VCaP (cell line): ENCODE measurements around the gene NUAK2.

Experiments
- H3K27ac ChIP-seq: fragments of 450-650 bp; 2 replicates; pipeline ENCODE4 v1.5.1; 2017
- CTCF ChIP-seq: fragments of 450-650 bp; conservative IDR thresholded peaks from 2 replicates; pipeline ENCODE4 v1.5.1; 2017; ENCODE audit warnings: mild to moderate bottlenecking, moderate library complexity

The NUAK2 gene

GRCh38 chr1:205344066-205344928, 22.8 kb upstream of the NUAK2 start:
- no peak; the same call in 1 of the 2 replicates for TF ChIP-seq CTCF
- H3K27ac ChIP-seq, result peak overlapping the region; percentile 53; the same call in 1 of the 2 replicates

GRCh38 chr1:205343431-205344065, 22.0 kb upstream of the NUAK2 start:
- peak; percentile 19; the same call in 1 of the 2 replicates for TF ChIP-seq CTCF
- peak overlapping the region; percentile 53; the same call in 1 of the 2 replicates for H3K27ac ChIP-seq

GRCh38 chr1:205342986-205343385, 21.4 kb upstream of the NUAK2 start:
- H3K27ac ChIP-seq, result no peak overlapping the region
- no peak for TF ChIP-seq CTCF

GRCh38 chr1:205340676-205341075, 19.1 kb upstream of the NUAK2 start:
- TF ChIP-seq CTCF, result no peak

GRCh38 chr1:205339717-205340116, 18.2 kb upstream of the NUAK2 start:
- H3K27ac ChIP-seq, result no peak overlapping the region
- no peak for TF ChIP-seq CTCF

More at GRCh38 chr1:205340676-205341075, 19.1 kb upstream of the NUAK2 start:
- no peak overlapping the region for H3K27ac ChIP-seq

- H3K27ac ChIP-seq, result no peak overlapping the region
- TF ChIP-seq CTCF, result no peak
Observed at GRCh38 chr1:205339197-205339702, 17.7 kb upstream of the NUAK2 start.

GRCh38 chr1:205338011-205338410, 16.5 kb upstream of the NUAK2 start:
- H3K27ac ChIP-seq, result no peak overlapping the region
- no peak for TF ChIP-seq CTCF
